Esophagus squamous epithelium (tissue), 5 donors: ENCODE measurements around the gene CPSF4L. TPM values are rescaled to one million over a fixed set of nuclear protein-coding genes. Genes with fewer than 3 reads are reported as not detected.

Experiments
- DNase-seq: peaks from one replicate; lab custom pipeline; 2025; lab: John Stamatoyannopoulos, UW
- H3K27ac ChIP-seq, 4 donors: fragments of 200-600 bp; sonication (generic); one replicate each; pipeline ENCODE4 v1.5.1; 2016 to 2019; ENCODE audit warnings: mild to moderate bottlenecking in 1 of 4
- H3K27me3 ChIP-seq, 4 donors: fragments of 200-600 bp; sonication (generic); 1 replicate in 3 of 4; 2 replicates in 1 of 4; pipeline versions ENCODE4 v1.5.1 to v1.6.0; 2017 to 2021; ENCODE audit warnings: antibody characterized with exemption in 1 of 4
- H3K36me3 ChIP-seq, 3 donors: fragments of 200-600 bp; sonication (generic); one replicate each; pipeline ENCODE4 v1.5.1; 2016 to 2019
- H3K4me1 ChIP-seq, 3 donors: fragments of 200-600 bp; sonication (generic); one replicate each; pipeline ENCODE4 v1.5.1; 2017 to 2019
- H3K4me3 ChIP-seq, 4 donors: fragments of 200-600 bp; sonication (generic); 1 replicate in 3 of 4; 2 replicates in 1 of 4; pipeline ENCODE4 v1.5.1; 2016 to 2019; ENCODE audit warnings: mild to moderate bottlenecking in 2 of 4, moderate library complexity in 1 of 4
- H3K9me3 ChIP-seq, 3 donors: fragments of 200-600 bp; sonication (generic); one replicate each; pipeline ENCODE4 v1.5.1; 2016 to 2019
- CTCF ChIP-seq, 6 experiments: fragments of 450-650 bp in 4 of 6; fragments of 200-600 bp in 2 of 6; sonication (generic) in 2 of 6; IDR thresholded peaks; one replicate each; pipeline ENCODE4 v1.5.1; 2016 to 2019; ENCODE audit warnings: antibody characterized with exemption in 6 of 6, mild to moderate bottlenecking in 4 of 6, moderate library complexity in 4 of 6
- POLR2A ChIP-seq, 4 donors: fragments of 450-650 bp; IDR thresholded peaks; one replicate each; pipeline ENCODE4 v1.6.1; 2017; ENCODE audit warnings: antibody characterized with exemption in 4 of 4, mild to moderate bottlenecking in 4 of 4, moderate library complexity in 3 of 4
- WGBS, 2 donors: methylation state at CpG; one replicate each; pipeline ENCODE4 v1.1.5; 2018; 5-methylcytosine and 5-hydroxymethylcytosine counted together
- intact Hi-C: fragments of 100-400 bp; cut with DNase I; formaldehyde crosslinking; loops from one replicate; pipeline ENCODE4 v1.15.0; 2022
- total RNA-seq, 4 donors: library from RNA; depleted of rRNA; stranded (reverse); fragments of >200 nt; gene quantifications; one replicate each; pipeline ENCODE4 v1.1.0, GENCODE V29; 2016
- donor health status: DM: yes; HTN: yes; CAD: no.

The CPSF4L gene
- total RNA-seq, 4 donors from 2014 or later, result not detected

GRCh38 chr17:73269791-73270190, 8.1 kb upstream of the CPSF4L start:
- Histone ChIP-seq H3K36me3 (no peaks in the 10 kb centered on the region), H3K9me3 (no peaks in the 10 kb centered on the region), H3K27ac (no peak overlapping the region), H3K4me1 (peaks cover 0 to 10% (median 0%) of the 10 kb centered on the region in 3 donors), H3K27me3 (no peaks in the 10 kb centered on the region), H3K4me3 (no peak overlapping the region)
- no peak for TF ChIP-seq POLR2A (IDR thresholded peaks at IDR 0.05)
- TF ChIP-seq CTCF (IDR thresholded peaks at IDR 0.05), result no peak
- intact Hi-C loops, result no loop called here
- WGBS, 2 donors, result 91 to 100% methylated on average over 1 of the region's 1 CpG
- DNase-seq, result no peak

- no peak overlapping the region for H3K27ac ChIP-seq
- H3K4me1 ChIP-seq, result peaks cover 0 to 10% (median 0%) of the 10 kb centered on the region in 3 donors
- no peaks in the 10 kb centered on the region for H3K9me3 ChIP-seq
- TF ChIP-seq CTCF (IDR thresholded peaks at IDR 0.05) (no peak), POLR2A (IDR thresholded peaks at IDR 0.05) (no peak)
- H3K4me3 ChIP-seq, result no peak overlapping the region
- H3K36me3 ChIP-seq, result no peaks in the 10 kb centered on the region
- no peak for DNase-seq
- no peaks in the 10 kb centered on the region for H3K27me3 ChIP-seq
- intact Hi-C loops, result no loop called here
Observed at GRCh38 chr17:73269329-73269615, 7.6 kb upstream of the CPSF4L start.

GRCh38 chr17:73268582-73269328, 7.1 kb upstream of the CPSF4L start:
- DNase-seq, result no peak
- 84 to 90% methylated on average over 5 to 8 of the region's 9 CpGs for WGBS, 2 donors
- Histone ChIP-seq H3K9me3 (no peaks in the 10 kb centered on the region), H3K4me1 (peaks cover 0 to 10% (median 0%) of the 10 kb centered on the region in 3 donors), H3K27ac (no peak overlapping the region), H3K4me3 (no peak overlapping the region), H3K36me3 (no peaks in the 10 kb centered on the region), H3K27me3 (no peaks in the 10 kb centered on the region)
- intact Hi-C loops, result no loop called here
- TF ChIP-seq CTCF (IDR thresholded peaks at IDR 0.05), result no peak
- TF ChIP-seq POLR2A (IDR thresholded peaks at IDR 0.05), result no peak

- TF ChIP-seq POLR2A (IDR thresholded peaks at IDR 0.05) (no peak), CTCF (IDR thresholded peaks at IDR 0.05) (no peak)
- no peak for DNase-seq
- Histone ChIP-seq H3K36me3 (no peaks in the 10 kb centered on the region), H3K4me1 (peaks cover under 1 to 17% (median under 1%) of the 10 kb centered on the region in 3 donors), H3K4me3 (no peak overlapping the region), H3K27me3 (no peaks in the 10 kb centered on the region), H3K9me3 (no peaks in the 10 kb centered on the region), H3K27ac (no peak overlapping the region)
- 67 to 75% methylated on average over 7 to 10 of the region's 11 CpGs for WGBS, 2 donors
- intact Hi-C loops, result no loop called here
Observed at GRCh38 chr17:73267648-73268537, 6.2 kb upstream of the CPSF4L start.

GRCh38 chr17:73266796-73267195, 5.1 kb upstream of the CPSF4L start:
- H3K27me3 ChIP-seq, result no peaks in the 10 kb centered on the region
- 78 to 80% methylated on average over 8 to 11 of the region's 11 CpGs for WGBS, 2 donors
- no peak overlapping the region for H3K27ac ChIP-seq
- peaks cover 6 to 28% (median 8%) of the 10 kb centered on the region in 3 donors for H3K4me1 ChIP-seq
- DNase-seq, result no peak
- no peak overlapping the region for H3K4me3 ChIP-seq
- intact Hi-C loops, result no loop called here
- no peaks in the 10 kb centered on the region for H3K36me3 ChIP-seq
- TF ChIP-seq CTCF (IDR thresholded peaks at IDR 0.05), result no peak
- TF ChIP-seq POLR2A (IDR thresholded peaks at IDR 0.05), result no peak
- no peaks in the 10 kb centered on the region for H3K9me3 ChIP-seq
